HG02763 (cell line): ENCODE measurements around the gene ERC1.
"Not testable (repeated sequence)": the region's sequence is repeated elsewhere in the genome, so short reads cannot be mapped to it uniquely, and the experiment has no call there.

Experiments
- ATAC-seq: cut with Tn5 transposase; IDR thresholded peaks from one replicate; pipeline ENCODE4 v1.9.1; 2021; ENCODE audit warnings: mild to moderate bottlenecking, moderate library complexity; ENCODE audit not compliant: unreplicated experiment

The ERC1 gene

GRCh38 chr12:1069846-1070245 lies 78.8 kb downstream of the ERC1 start:
- no peak for ATAC-seq

DNA sequence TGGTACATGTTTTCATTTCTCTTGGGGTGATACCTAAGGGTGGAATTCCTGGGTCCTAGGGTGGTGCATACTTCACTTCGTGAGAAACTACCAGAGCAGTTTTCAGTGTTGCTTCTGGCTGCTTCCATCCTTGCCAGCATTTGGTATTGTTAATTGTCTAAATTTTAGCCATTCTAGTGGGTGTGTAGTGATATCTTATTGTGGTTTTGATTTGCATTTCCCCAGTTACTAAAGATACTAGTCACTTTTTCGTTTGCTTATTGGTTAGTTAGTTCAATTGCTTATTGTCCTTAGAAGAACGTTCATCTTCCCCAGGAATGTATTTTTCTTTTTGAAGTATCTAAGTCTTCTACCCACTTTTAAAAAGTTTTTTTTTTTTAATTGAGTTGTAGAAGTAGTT lies 80.2 kb downstream of the ERC1 start:
- no peak for ATAC-seq

- no peak for ATAC-seq
Observed at GRCh38 chr12:1073652-1074051, 82.6 kb downstream of the ERC1 start.

GRCh38 chr12:1077036-1077803 lies 86.2 kb downstream of the ERC1 start:
- no peak for ATAC-seq

DNA sequence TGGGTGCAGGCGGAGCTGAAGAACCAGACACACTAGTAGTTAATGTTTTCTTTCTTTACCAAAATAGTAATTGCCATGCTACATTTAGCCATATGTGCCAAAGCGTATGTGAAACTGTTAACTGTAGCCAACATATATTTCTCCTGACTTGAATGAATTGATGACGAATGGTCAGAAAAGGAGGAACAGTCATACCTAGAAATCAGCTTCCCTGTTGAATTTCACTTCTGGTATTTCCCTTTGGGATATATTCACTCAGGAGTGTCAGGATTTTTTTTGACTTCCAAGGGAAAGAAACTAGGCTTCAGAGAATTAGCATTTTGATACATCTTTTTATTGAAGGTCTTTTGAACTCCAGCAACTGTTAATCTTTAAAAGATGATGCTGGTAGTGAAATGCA lies 87.0 kb downstream of the ERC1 start:
- ATAC-seq: no peak

GRCh38 chr12:1080520-1081223 lies 89.6 kb downstream of the ERC1 start:
- ATAC-seq: no peak

DNA sequence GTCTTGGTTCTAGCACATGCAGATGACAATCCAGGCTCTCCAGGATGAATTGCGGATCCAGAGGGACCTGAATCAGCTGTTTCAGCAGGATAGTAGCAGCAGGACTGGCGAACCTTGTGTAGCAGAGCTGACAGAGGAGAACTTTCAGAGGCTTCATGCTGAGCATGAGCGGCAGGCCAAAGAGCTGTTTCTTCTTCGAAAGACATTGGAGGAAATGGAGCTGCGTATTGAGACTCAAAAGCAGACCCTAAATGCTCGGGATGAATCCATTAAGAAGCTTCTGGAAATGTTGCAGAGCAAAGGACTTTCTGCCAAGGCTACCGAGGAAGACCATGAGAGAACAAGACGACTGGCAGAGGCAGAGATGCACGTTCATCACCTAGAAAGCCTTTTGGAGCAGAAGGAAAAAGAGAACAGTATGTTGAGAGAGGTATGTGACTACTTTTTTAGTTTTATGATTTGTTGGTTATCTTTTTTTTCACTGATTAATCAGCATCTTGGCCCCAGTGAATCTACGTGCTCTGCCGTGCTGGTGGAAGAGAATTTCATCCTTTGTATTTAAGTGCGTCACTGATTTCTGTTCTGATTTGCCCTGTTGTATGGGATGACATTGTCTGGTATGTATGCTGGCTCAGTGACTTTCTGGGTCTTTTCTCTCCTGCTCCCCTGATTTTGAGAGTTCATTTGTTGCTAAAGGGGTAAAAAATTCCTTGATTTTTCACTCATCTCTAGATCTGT lies 92.3 kb downstream of the ERC1 start:
- no peak for ATAC-seq

GRCh38 chr12:1083889-1084262 lies 92.9 kb downstream of the ERC1 start:
- no peak for ATAC-seq

- no peak for ATAC-seq
Observed at GRCh38 chr12:1091350-1091749, 100.3 kb downstream of the ERC1 start.

GRCh38 chr12:1093166-1093751 lies 102.2 kb downstream of the ERC1 start:
- ATAC-seq: no peak

- ATAC-seq: no peak
Observed at GRCh38 chr12:1094714-1095113, 103.7 kb downstream of the ERC1 start.

DNA sequence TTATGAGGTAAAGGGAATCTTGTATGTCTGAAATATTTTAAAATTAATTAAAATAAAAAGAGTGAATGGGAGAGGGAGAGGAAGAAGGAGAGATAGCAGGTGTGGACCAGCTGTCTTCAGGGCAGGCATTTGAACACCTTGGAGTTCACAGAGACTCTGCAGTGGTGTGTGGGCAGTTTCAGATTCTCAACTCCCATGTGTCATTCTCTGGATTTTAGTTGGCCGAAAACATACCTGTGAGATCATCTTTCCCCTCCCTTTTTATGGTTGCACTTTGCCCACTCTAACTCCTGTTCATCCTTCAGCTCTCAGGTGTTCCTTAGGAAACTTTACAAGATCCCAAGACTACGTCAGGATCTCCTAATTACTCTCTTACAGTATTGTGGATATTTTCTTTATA lies 108.1 kb downstream of the ERC1 start:
- no peak for ATAC-seq

DNA sequence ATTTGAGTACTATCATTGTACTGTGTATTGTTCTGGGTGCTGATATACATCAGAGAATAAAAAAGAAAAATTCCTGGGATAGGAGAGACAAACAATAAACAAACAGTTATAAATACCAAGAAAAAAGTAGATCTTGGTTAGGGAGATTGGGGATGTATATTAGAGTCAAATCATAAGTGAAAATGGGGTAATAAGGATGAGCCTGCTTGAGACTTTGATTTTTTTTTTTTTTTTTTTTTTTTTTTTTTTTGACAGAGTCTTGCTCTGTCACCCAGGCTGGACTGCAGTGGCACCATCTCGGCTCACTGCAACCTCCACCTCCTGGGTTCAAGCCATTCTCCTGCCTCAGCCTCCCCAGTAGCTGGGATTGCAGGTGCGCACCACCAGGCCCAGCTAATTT lies 108.6 kb downstream of the ERC1 start:
- ATAC-seq: not testable (repeated sequence)

DNA sequence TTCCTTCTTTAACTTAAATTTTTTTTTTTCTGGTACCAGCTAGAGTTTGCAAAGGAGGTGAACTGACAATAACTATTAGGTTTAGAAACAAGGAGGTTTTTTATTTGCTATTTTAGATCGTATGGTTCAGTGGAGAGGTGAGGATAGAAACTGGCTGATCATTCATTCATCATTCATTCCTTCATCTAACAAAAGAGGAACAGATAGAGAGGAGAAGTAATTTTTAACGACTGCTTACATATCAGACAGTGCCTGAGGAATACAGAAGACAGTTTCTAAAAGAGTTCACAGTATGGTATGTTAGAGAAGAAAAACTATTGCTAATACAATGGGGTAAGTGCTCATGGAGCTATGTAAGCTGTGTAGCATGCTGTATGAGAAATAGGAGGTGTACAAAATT lies 111.1 kb downstream of the ERC1 start:
- ATAC-seq: no peak

GRCh38 chr12:1102791-1103450 lies 111.9 kb downstream of the ERC1 start:
- ATAC-seq: no peak

- no peak for ATAC-seq
Observed at GRCh38 chr12:1103632-1104031, 112.6 kb downstream of the ERC1 start.

GRCh38 chr12:1104088-1104800 lies 113.2 kb downstream of the ERC1 start:
- ATAC-seq: no peak

- no peak for ATAC-seq
Observed at GRCh38 chr12:1107669-1108068, 116.6 kb downstream of the ERC1 start.

DNA sequence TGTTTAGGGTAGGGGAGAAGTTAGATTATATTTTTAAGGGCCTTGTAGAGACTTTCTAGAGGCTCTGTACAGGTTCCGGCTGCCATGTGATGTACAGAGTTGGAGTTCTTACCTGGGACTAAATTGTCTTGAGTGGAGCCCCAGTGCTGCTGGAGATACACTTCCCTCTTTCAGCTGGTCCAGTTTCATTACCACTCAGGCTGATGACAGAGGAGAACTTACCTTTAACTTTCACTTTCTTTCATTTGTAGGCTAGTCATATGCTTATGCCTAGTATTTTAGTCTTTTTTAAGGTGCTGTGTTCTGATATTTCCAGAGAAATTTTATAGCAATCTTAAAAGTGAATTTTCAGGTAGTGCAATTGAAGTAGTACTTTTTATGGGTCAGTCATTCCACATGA lies 117.3 kb downstream of the ERC1 start:
- ATAC-seq: peak; percentile 67

DNA sequence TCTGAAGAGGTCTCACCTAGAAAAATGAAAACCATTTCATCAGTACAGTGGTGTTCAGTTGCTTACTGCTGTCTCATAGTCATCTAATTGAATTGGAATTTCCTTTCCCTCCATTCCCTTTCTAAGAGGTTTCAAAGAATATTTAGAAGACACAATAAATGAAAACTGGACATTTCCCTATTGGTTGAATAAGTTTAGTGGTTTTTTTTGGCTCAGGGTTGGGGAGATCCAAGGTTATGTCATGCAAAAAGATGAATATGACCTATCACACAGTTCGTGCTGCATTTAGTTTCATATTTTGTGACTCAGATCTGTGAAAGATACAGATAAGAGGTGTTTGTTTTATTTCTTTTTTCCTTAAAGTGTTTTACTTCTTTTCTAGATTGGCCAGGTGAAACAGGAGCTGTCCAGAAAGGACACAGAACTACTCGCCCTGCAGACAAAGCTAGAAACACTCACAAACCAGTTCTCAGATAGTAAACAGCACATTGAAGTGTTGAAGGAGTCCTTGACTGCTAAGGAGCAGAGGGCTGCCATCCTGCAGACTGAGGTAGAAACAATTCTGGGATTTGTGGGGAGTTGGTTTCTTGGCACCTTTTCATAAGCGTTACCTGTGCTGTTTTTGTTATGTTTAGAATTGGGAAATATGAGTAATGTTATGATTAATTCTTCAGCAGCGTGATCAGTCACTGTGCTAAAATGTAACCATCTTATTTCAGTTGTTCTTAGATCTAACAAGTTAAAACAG lies 124.6 kb downstream of the ERC1 start:
- no peak for ATAC-seq
